NCI-H2227 treated with DMSO at 0.1 percent for 48 hours (cell line): Measurements from ENCODE around the gene WNK3.
"Not testable (repeated sequence)": the region's sequence is repeated elsewhere in the genome, so short reads cannot be mapped to it uniquely, and the experiment has no call there.

Experiments used
- DNase-seq: peaks from one replicate; lab custom pipeline; 2025; lab: John Stamatoyannopoulos, UW

The WNK3 gene

GRCh38 chrX:54357414-54358377 lies at the start of gene WNK3:
Gene WNK3, minus strand, starts transcription at chrX:54358046.
- peak; percentile 96 for DNase-seq

- no peak for DNase-seq
Observed at GRCh38 chrX:54407266-54407665, 49.4 kb upstream of the WNK3 start.

- DNase-seq = no peak
Observed at GRCh38 chrX:54397113-54397512, 39.3 kb upstream of the WNK3 start.

- DNase-seq = no peak
Observed at GRCh38 chrX:54386314-54386713, 28.5 kb upstream of the WNK3 start.

GRCh38 chrX:54384661-54385060 lies 26.8 kb upstream of the WNK3 start:
- DNase-seq = not testable (repeated sequence)

- peak; percentile 44 for DNase-seq
Observed at GRCh38 chrX:54359408-54359807, 1.6 kb upstream of the WNK3 start.

GRCh38 chrX:54358424-54359211 lies 772 bp upstream of the WNK3 start:
- DNase-seq = peak; percentile 98

- DNase-seq = no peak
Observed at GRCh38 chrX:54352677-54353076, 5.2 kb downstream of the WNK3 start.

- not testable (repeated sequence) for DNase-seq
Observed at GRCh38 chrX:54337383-54337782, 20.5 kb downstream of the WNK3 start.

GRCh38 chrX:54325077-54325476 lies 32.8 kb downstream of the WNK3 start:
- DNase-seq = no peak

GRCh38 chrX:54320067-54320466 lies 37.8 kb downstream of the WNK3 start:
- no peak for DNase-seq

GRCh38 chrX:54306379-54306778 lies 51.5 kb downstream of the WNK3 start:
- no peak for DNase-seq

- DNase-seq = no peak
Observed at GRCh38 chrX:54301516-54301915, 56.3 kb downstream of the WNK3 start.

- no peak for DNase-seq
Observed at GRCh38 chrX:54294306-54294705, 63.5 kb downstream of the WNK3 start.

- no peak for DNase-seq
Observed at GRCh38 chrX:54292755-54293154, 65.1 kb downstream of the WNK3 start.

GRCh38 chrX:54291758-54292157 lies 66.1 kb downstream of the WNK3 start:
- DNase-seq = no peak

- no peak for DNase-seq
Observed at GRCh38 chrX:54288968-54289367, 68.9 kb downstream of the WNK3 start.

GRCh38 chrX:54288277-54288676 lies 69.6 kb downstream of the WNK3 start:
- DNase-seq = no peak

- DNase-seq = no peak
Observed at GRCh38 chrX:54281676-54282075, 76.2 kb downstream of the WNK3 start.

- DNase-seq = no peak
Observed at GRCh38 chrX:54280466-54280865, 77.4 kb downstream of the WNK3 start.

GRCh38 chrX:54271664-54272063 lies 86.2 kb downstream of the WNK3 start:
- DNase-seq = no peak

- DNase-seq = no peak
Observed at GRCh38 chrX:54248309-54248708, 109.5 kb downstream of the WNK3 start.

- no peak for DNase-seq
Observed at GRCh38 chrX:54246866-54247265, 111.0 kb downstream of the WNK3 start.
